HepG2 (cell line): ENCODE measurements around the gene NLE1. TPM values are rescaled to one million over a fixed set of nuclear protein-coding genes. Genes with fewer than 3 reads are reported as not detected.

Experiments
- DPF2 ChIP-seq: sonication (generic); formaldehyde crosslinking; IDR thresholded peaks from 2 replicates; pipeline ENCODE4 v1.4.0; 2020; ENCODE audit warnings: mild to moderate bottlenecking, low read depth, missing genetic modification reagents, borderline replicate concordance
- HNRNPK ChIP-seq: fragments of 200-400 bp; formaldehyde crosslinking; IDR thresholded peaks from 2 replicates; pipeline ENCODE4 v1.6.1; 2018; ENCODE audit warnings: low read length, low read depth, moderate library complexity, mild to moderate bottlenecking; ENCODE audit not compliant: poor library complexity, severe bottlenecking
- NCOA2 ChIP-seq: sonication (generic); formaldehyde crosslinking; IDR thresholded peaks from 2 replicates; pipeline ENCODE4 v1.8.0; 2022; ENCODE audit warnings: inconsistent platforms
- NCOR1 ChIP-seq: fragments of 200-600 bp; sonication (generic); IDR thresholded peaks from 2 replicates; pipeline ENCODE4 v1.7.0; 2017; ENCODE audit warnings: antibody characterized with exemption, low read length, borderline replicate concordance
- ZNF326 ChIP-seq: sonication (generic); formaldehyde crosslinking; IDR thresholded peaks from 2 replicates; pipeline ENCODE4 v1.4.0; 2020; ENCODE audit warnings: missing genetic modification reagents, borderline replicate concordance
- ZNF367 ChIP-seq: sonication (generic); formaldehyde crosslinking; IDR thresholded peaks from 2 replicates; pipeline ENCODE4 v1.4.0; 2020; ENCODE audit warnings: missing genetic modification reagents, borderline replicate concordance
- ZNF468 ChIP-seq: sonication (generic); formaldehyde crosslinking; IDR thresholded peaks from 2 replicates; pipeline ENCODE4 v1.8.0; 2022; ENCODE audit warnings: mild to moderate bottlenecking, moderate library complexity, missing genetic modification reagents
- ZNF543 ChIP-seq: sonication (generic); formaldehyde crosslinking; IDR thresholded peaks from 2 replicates; pipeline ENCODE4 v1.4.0; 2020; ENCODE audit warnings: mild to moderate bottlenecking, missing genetic modification reagents
- ZNF598 ChIP-seq: sonication (generic); formaldehyde crosslinking; IDR thresholded peaks from 2 replicates; pipeline ENCODE4 v1.5.1; 2020; ENCODE audit warnings: mild to moderate bottlenecking, missing genetic modification reagents, borderline replicate concordance
- polyA plus RNA-seq, 8 experiments: library from polyadenylated mRNA; depleted of rRNA in 3 of 8; stranded (reverse) in 7 of 8; unstranded in 1 of 8; fragments of >200 nt; fragmentation: Illumina TruSeq in 4 of 8; extraction: Trizol in 4 of 8; gene quantifications; 2 replicates each; pipeline versions ENCODE4 v1.2.1 to v1.2.3, GENCODE V29; 2011 to 2016; ENCODE audit warnings: low read depth in 4 of 8, missing spikeins in 1 of 8, mixed read lengths in 1 of 8; ENCODE audit not compliant: insufficient read depth in 1 of 8
- total RNA-seq, 5 experiments: library from RNA; depleted of rRNA; stranded (reverse); fragments of >200 nt; fragmentation: Illumina TruSeq; extraction: Trizol; gene quantifications; 2 replicates each; pipeline ENCODE4 v1.2.3, GENCODE V29; 2016; ENCODE audit warnings: low read depth in 1 of 5
- TF ChIP-seq, protein P1 (sequence below): IDR thresholded peaks from 2 replicates; pipeline ENCODE4 v1.6.1; 2012; ENCODE audit warnings: inconsistent platforms
- TF ChIP-seq, protein P2 (sequence below): sonication (generic); formaldehyde crosslinking; IDR thresholded peaks from 2 replicates; pipeline ENCODE4 v1.5.0; 2020; ENCODE audit warnings: mild to moderate bottlenecking, missing genetic modification reagents
- TF ChIP-seq, protein P3 (sequence below): sonication (generic); formaldehyde crosslinking; IDR thresholded peaks from 2 replicates; pipeline ENCODE4 v1.8.1; 2023; ENCODE audit warnings: mild to moderate bottlenecking, moderate library complexity, missing genetic modification reagents
- TF ChIP-seq, protein P4 (sequence below): sonication (generic); formaldehyde crosslinking; IDR thresholded peaks from 2 replicates; pipeline ENCODE4 v1.4.0; 2020; ENCODE audit warnings: missing genetic modification reagents
- TF ChIP-seq, protein P5 (sequence below), 2 experiments: sonication (generic) in 1 of 2; formaldehyde crosslinking in 1 of 2; IDR thresholded peaks; 2 replicates each; pipeline versions ENCODE4 v1.4.0 to v1.6.1; 2018 to 2020; ENCODE audit warnings: missing genetic modification reagents in 2 of 2, borderline replicate concordance in 1 of 2, low read depth in 1 of 2, mild to moderate bottlenecking in 1 of 2, missing biosample characterization in 1 of 2
- TF ChIP-seq, protein P6 (sequence below): sonication (generic); formaldehyde crosslinking; IDR thresholded peaks from 2 replicates; pipeline ENCODE4 v1.5.0; 2020; ENCODE audit warnings: missing genetic modification reagents
- TF ChIP-seq, protein P7 (sequence below): sonication (generic); formaldehyde crosslinking; IDR thresholded peaks from 2 replicates; pipeline ENCODE4 v1.5.1; 2020; ENCODE audit warnings: mild to moderate bottlenecking, missing genetic modification reagents

Gene NLE1
- total and polyA plus RNA-seq, 2 of the 13 experiments (the other 11 are each of a cell fraction or from before 2014, with no cell fraction given), result 20.3 to 34.5 TPM

DNA sequence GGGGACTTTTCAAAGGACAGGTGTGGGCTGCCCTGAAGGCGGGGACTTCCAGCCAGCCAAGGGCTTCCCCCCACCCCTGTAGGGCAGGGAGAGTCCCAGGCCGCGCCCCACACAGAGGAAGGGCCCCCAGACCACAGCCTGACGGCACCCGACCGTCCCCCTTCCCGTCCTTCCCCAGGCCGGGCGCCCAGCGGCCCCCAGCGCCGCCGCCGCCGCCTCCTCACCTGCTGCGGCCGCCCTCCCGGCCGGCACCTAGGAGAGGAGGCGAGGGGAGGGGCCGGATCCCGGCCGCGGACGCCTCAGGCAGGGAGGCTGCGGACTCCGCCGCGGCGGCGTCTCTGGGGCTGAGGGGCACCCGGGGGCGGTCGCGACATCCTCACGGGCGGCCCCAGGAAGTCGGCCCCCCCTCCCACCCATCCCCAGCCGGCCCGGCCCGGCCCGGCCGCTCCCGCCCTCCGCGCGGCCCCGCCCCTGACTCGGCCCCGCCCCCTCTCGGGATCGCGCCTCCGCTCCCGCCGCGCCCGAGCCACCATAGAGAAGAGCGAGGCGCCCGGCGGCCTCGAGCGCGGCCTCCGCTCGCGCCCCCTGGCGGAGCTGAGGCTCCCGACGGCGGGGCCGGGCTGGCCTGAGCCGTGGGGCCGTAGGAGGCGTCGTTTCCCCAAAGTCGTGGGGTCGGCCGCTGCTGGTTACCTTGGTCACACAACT lies 53.1 kb downstream of the NLE1 start (continued):
- TF ChIP-seq HNRNPK (peak; percentile 43), ZNF468 (CRISPR knock-in tag) (no peak), ZNF367 (CRISPR knock-in tag) (no peak; the same call in 1 of the 2 replicates), ZNF598 (CRISPR knock-in tag) (no peak), NCOR1 (no peak), ZNF543 (CRISPR knock-in tag) (0 out of 2 replicates have a peak, but pooled peaks have one; percentile 6), DPF2 (CRISPR knock-in tag) (no peak), ZNF326 (CRISPR knock-in tag) (no peak), NCOA2 (no peak)
- TF ChIP-seq, protein P1, sequence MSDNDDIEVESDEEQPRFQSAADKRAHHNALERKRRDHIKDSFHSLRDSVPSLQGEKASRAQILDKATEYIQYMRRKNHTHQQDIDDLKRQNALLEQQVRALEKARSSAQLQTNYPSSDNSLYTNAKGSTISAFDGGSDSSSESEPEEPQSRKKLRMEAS, result peak; percentile 55
- TF ChIP-seq, protein P2, sequence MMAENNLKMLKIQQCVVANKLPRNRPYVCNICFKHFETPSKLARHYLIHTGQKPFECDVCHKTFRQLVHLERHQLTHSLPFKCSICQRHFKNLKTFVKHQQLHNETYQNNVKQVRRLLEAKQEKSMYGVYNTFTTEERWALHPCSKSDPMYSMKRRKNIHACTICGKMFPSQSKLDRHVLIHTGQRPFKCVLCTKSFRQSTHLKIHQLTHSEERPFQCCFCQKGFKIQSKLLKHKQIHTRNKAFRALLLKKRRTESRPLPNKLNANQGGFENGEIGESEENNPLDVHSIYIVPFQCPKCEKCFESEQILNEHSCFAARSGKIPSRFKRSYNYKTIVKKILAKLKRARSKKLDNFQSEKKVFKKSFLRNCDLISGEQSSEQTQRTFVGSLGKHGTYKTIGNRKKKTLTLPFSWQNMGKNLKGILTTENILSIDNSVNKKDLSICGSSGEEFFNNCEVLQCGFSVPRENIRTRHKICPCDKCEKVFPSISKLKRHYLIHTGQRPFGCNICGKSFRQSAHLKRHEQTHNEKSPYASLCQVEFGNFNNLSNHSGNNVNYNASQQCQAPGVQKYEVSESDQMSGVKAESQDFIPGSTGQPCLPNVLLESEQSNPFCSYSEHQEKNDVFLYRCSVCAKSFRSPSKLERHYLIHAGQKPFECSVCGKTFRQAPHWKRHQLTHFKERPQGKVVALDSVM (CRISPR knock-in tag), result peak; percentile 80
- TF ChIP-seq, protein P3, sequence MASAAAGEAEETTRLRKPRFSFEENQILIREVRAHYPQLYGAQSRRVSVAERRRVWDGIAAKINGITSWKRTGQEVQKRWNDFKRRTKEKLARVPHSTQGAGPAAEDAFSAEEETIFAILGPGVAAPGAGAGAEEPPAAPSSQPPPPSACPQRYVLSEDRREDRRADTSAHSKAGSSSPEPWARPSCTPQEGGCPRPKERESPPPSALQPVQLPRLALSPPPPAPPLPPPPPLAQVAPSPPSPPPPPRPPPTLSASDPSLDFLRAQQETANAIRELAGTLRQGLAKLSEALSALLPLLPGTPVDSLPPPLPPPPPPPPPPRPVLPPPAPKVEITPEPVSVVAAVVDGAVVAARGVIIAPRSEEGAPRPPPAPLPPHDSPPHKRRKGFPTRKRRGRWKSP (CRISPR knock-in tag), result 0 out of 2 replicates have a peak, but pooled peaks have one; percentile 47
- TF ChIP-seq, protein P4, sequence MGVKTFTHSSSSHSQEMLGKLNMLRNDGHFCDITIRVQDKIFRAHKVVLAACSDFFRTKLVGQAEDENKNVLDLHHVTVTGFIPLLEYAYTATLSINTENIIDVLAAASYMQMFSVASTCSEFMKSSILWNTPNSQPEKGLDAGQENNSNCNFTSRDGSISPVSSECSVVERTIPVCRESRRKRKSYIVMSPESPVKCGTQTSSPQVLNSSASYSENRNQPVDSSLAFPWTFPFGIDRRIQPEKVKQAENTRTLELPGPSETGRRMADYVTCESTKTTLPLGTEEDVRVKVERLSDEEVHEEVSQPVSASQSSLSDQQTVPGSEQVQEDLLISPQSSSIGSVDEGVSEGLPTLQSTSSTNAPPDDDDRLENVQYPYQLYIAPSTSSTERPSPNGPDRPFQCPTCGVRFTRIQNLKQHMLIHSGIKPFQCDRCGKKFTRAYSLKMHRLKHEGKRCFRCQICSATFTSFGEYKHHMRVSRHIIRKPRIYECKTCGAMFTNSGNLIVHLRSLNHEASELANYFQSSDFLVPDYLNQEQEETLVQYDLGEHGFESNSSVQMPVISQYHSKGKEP, result no peak
- TF ChIP-seq, protein P5, sequence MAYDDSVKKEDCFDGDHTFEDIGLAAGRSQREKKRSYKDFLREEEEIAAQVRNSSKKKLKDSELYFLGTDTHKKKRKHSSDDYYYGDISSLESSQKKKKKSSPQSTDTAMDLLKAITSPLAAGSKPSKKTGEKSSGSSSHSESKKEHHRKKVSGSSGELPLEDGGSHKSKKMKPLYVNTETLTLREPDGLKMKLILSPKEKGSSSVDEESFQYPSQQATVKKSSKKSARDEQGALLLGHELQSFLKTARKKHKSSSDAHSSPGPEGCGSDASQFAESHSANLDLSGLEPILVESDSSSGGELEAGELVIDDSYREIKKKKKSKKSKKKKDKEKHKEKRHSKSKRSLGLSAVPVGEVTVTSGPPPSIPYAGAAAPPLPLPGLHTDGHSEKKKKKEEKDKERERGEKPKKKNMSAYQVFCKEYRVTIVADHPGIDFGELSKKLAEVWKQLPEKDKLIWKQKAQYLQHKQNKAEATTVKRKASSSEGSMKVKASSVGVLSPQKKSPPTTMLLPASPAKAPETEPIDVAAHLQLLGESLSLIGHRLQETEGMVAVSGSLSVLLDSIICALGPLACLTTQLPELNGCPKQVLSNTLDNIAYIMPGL (CRISPR knock-in tag; IDR thresholded peaks at IDR 0.05; ENCODE audit: borderline replicate concordance in 1 of 2, low read depth in 1 of 2), result peak; percentile 57 to 82; a peak in 3 of 4 replicates
- TF ChIP-seq, protein P6, sequence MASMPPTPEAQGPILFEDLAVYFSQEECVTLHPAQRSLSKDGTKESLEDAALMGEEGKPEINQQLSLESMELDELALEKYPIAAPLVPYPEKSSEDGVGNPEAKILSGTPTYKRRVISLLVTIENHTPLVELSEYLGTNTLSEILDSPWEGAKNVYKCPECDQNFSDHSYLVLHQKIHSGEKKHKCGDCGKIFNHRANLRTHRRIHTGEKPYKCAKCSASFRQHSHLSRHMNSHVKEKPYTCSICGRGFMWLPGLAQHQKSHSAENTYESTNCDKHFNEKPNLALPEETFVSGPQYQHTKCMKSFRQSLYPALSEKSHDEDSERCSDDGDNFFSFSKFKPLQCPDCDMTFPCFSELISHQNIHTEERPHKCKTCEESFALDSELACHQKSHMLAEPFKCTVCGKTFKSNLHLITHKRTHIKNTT (CRISPR knock-in tag), result no peak
- TF ChIP-seq, protein P7, sequence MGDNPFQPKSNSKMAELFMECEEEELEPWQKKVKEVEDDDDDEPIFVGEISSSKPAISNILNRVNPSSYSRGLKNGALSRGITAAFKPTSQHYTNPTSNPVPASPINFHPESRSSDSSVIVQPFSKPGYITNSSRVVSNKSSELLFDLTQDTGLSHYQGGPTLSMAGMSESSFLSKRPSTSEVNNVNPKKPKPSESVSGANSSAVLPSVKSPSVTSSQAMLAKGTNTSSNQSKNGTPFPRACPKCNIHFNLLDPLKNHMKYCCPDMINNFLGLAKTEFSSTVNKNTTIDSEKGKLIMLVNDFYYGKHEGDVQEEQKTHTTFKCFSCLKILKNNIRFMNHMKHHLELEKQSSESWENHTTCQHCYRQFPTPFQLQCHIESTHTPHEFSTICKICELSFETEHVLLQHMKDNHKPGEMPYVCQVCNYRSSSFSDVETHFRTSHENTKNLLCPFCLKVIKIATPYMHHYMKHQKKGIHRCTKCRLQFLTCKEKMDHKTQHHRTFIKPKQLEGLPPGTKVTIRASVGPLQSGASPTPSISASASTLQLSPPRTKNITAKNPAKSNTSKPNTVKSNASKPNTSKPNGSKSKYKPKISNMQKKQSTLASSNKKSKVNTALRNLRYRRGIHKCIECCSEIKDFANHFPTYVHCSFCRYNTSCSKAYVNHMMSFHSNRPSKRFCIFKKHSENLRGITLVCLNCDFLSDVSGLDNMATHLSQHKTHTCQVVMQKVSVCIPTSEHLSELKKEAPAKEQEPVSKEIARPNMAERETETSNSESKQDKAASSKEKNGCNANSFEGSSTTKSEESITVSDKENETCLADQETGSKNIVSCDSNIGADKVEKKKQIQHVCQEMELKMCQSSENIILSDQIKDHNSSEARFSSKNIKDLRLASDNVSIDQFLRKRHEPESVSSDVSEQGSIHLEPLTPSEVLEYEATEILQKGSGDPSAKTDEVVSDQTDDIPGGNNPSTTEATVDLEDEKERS (CRISPR knock-in tag), result no peak
